ENCODE results near the gene TPRN. TPM values are rescaled to one million over a fixed set of nuclear protein-coding genes. Genes with fewer than 3 reads are reported as not detected.

The TPRN gene
- total and polyA plus RNA-seq, 10 donors = 4.5 to 10.7 (median 7.2) TPM

GRCh38 chr9:137191691-137192447 is 8.7 kb downstream of the TPRN start:
- Histone ChIP-seq H3K4me3 (no peak overlapping the region), H3K27ac (peak overlapping the region in 2 of 8 donors; percentile 7 to 97), H3K9me3 (no peaks in the 10 kb centered on the region), H3K27me3 (replicated peaks in 1 of 7) (no peaks in the 10 kb centered on the region), H3K36me3 (peaks cover 0 to 37% (median 16%) of the 10 kb centered on the region in 6 donors), H3K4me1 (peaks cover 23 to 62% (median 34%) of the 10 kb centered on the region in 6 donors)
- TF ChIP-seq CTCF (IDR thresholded peaks at IDR 0.05 in 8 of 11, conservative IDR thresholded peaks at IDR 0.05 in 3 of 11) = no peak
- TF ChIP-seq POLR2AphosphoS5 (IDR thresholded peaks at IDR 0.05) = peak in 1 of 3 donors; percentile 33
- TF ChIP-seq POLR2A (IDR thresholded peaks at IDR 0.05) = no peak
- 86 to 93% (median 87%) methylated on average over 5 to 22 of the region's 22 CpGs for WGBS, 5 donors
- intact Hi-C loops (cut with DNase I; ENCODE audit: low total_unique reads) = no loop called here
- DNase-seq = no peak

GRCh38 chr9:137191245-137191644 is 9.3 kb downstream of the TPRN start:
- no peak for DNase-seq
- WGBS, 5 donors = 70 to 100% (median 91%) methylated on average over 1 to 3 of the region's 3 CpGs
- Histone ChIP-seq H3K4me3 (no peak overlapping the region), H3K27ac (peak overlapping the region in 2 of 8 donors; percentile 7 to 97), H3K36me3 (peaks cover 0 to 44% (median 16%) of the 10 kb centered on the region in 6 donors), H3K4me1 (peaks cover 29 to 62% (median 40%) of the 10 kb centered on the region in 6 donors), H3K27me3 (replicated peaks in 1 of 7) (no peaks in the 10 kb centered on the region), H3K9me3 (no peaks in the 10 kb centered on the region)
- intact Hi-C loops (cut with DNase I; ENCODE audit: low total_unique reads) = no loop called here
- no peak for TF ChIP-seq CTCF (IDR thresholded peaks at IDR 0.05 in 8 of 11, conservative IDR thresholded peaks at IDR 0.05 in 3 of 11)
- TF ChIP-seq POLR2A (IDR thresholded peaks at IDR 0.05) = no peak
- no peak for TF ChIP-seq POLR2AphosphoS5 (IDR thresholded peaks at IDR 0.05)

GRCh38 chr9:137190315-137190856 is 10.2 kb downstream of the TPRN start:
- Histone ChIP-seq H3K36me3 (peaks cover 0 to 52% (median 25%) of the 10 kb centered on the region in 6 donors), H3K9me3 (no peaks in the 10 kb centered on the region)
- intact Hi-C loops (cut with DNase I; ENCODE audit: low total_unique reads) = no loop called here

More at GRCh38 chr9:137190315-137190856, 10.2 kb downstream of the TPRN start:
- no peak for DNase-seq
- TF ChIP-seq POLR2AphosphoS5 (IDR thresholded peaks at IDR 0.05) (no peak), CTCF (IDR thresholded peaks at IDR 0.05 in 8 of 11, conservative IDR thresholded peaks at IDR 0.05 in 3 of 11) (no peak), POLR2A (IDR thresholded peaks at IDR 0.05) (no peak)
- peaks cover 29 to 62% (median 47%) of the 10 kb centered on the region in 6 donors for H3K4me1 ChIP-seq
- H3K27ac ChIP-seq = peak overlapping the region in 5 of 8 donors; percentile 97 to 99 (median 98)
- WGBS, 5 donors = 84 to 95% (median 88%) methylated on average over 7 to 9 of the region's 9 CpGs
- H3K4me3 ChIP-seq = peak overlapping the region in 1 of 8 donors; percentile 95
- no peaks in the 10 kb centered on the region for H3K27me3 ChIP-seq (replicated peaks in 1 of 7)
